OCI-LY1 (cell line): ENCODE data around the gene TPGS2.

ENCODE experiments used
- H2AFZ ChIP-seq: fragments of 200-600 bp; sonication (generic), shearing (Covaris generic); 2 replicates; pipeline ENCODE4 v1.6.0; 2014; ENCODE audit warnings: antibody characterized with exemption, mild to moderate bottlenecking, low read length
- H3F3A ChIP-seq: fragments of 200-600 bp; sonication (generic), shearing (Covaris generic); 2 replicates; pipeline ENCODE4 v1.6.0; 2014; ENCODE audit warnings: mild to moderate bottlenecking, antibody characterized with exemption, low read length, moderate library complexity; ENCODE audit not compliant: insufficient read depth
- H3K27ac ChIP-seq: fragments of 200-600 bp; sonication (generic); 2 replicates; pipeline ENCODE4 v1.5.1; 2014; ENCODE audit warnings: low read length, mixed run types, mild to moderate bottlenecking, low read depth; ENCODE audit not compliant: poor library complexity, severe bottlenecking
- H3K27me3 ChIP-seq: fragments of 200-600 bp; sonication (generic); 2 replicates; pipeline ENCODE4 v1.6.0; 2014; ENCODE audit warnings: antibody characterized with exemption, mild to moderate bottlenecking, low read length, moderate library complexity; ENCODE audit not compliant: insufficient read depth
- H3K36me3 ChIP-seq: fragments of 200-600 bp; sonication (generic); 2 replicates; pipeline ENCODE4 v1.6.1; 2014; ENCODE audit warnings: mild to moderate bottlenecking, antibody characterized with exemption, low read length, moderate library complexity, mixed read lengths; ENCODE audit not compliant: insufficient read depth
- H3K4me1 ChIP-seq: fragments of 200-600 bp; sonication (generic); 2 replicates; pipeline ENCODE4 v1.5.1; 2014; ENCODE audit warnings: mild to moderate bottlenecking, low read length, moderate library complexity; ENCODE audit not compliant: insufficient read depth, severe bottlenecking
- H3K4me2 ChIP-seq: fragments of 200-600 bp; sonication (generic), shearing (Covaris generic); 2 replicates; pipeline ENCODE4 v1.6.1; 2014; ENCODE audit warnings: low read length
- H3K4me3 ChIP-seq: fragments of 200-600 bp; sonication (generic); 2 replicates; pipeline ENCODE4 v1.5.1; 2014; ENCODE audit warnings: low read length, low read depth, mild to moderate bottlenecking, mixed read lengths; ENCODE audit not compliant: poor library complexity, severe bottlenecking
- H3K79me2 ChIP-seq: fragments of 200-600 bp; shearing (Covaris generic); 2 replicates; pipeline ENCODE4 v1.6.1; 2016; ENCODE audit warnings: mixed run types, low read length, mixed read lengths; ENCODE audit not compliant: insufficient read depth
- H3K9ac ChIP-seq: fragments of 200-600 bp; sonication (generic), shearing (Covaris generic); 2 replicates; pipeline ENCODE4 v1.6.1; 2014; ENCODE audit warnings: mild to moderate bottlenecking, low read length, mixed read lengths
- H3K9me2 ChIP-seq: fragments of 200-600 bp; sonication (generic), shearing (Covaris generic); 2 replicates; pipeline ENCODE4 v1.6.1; 2014; ENCODE audit warnings: low read depth, mild to moderate bottlenecking, low read length, mixed read lengths
- H3K9me3 ChIP-seq: fragments of 200-600 bp; shearing (Covaris generic); 2 replicates; pipeline ENCODE4 v1.6.1; 2014; ENCODE audit warnings: low read length, mixed read lengths
- H4K20me1 ChIP-seq: fragments of 200-600 bp; sonication (generic), shearing (Covaris generic); 2 replicates; pipeline ENCODE4 v1.6.0; 2016; ENCODE audit warnings: mild to moderate bottlenecking, low read length; ENCODE audit not compliant: insufficient read depth
- EZH2 ChIP-seq: fragments of 200-600 bp; sonication (generic), shearing (Covaris generic); IDR thresholded peaks from 2 replicates; pipeline ENCODE4 v1.8.0; 2017; ENCODE audit warnings: borderline replicate concordance, mixed run types, mild to moderate bottlenecking, antibody characterized with exemption, low read length, moderate library complexity, mixed read lengths
- TF ChIP-seq, protein P1 (sequence below): fragments of 200-600 bp; sonication (generic), shearing (Covaris generic); IDR thresholded peaks from 2 replicates; pipeline ENCODE4 v1.5.1; 2017; ENCODE audit warnings: mild to moderate bottlenecking, antibody characterized with exemption, low read length, moderate library complexity, mixed read lengths

The TPGS2 gene

DNA sequence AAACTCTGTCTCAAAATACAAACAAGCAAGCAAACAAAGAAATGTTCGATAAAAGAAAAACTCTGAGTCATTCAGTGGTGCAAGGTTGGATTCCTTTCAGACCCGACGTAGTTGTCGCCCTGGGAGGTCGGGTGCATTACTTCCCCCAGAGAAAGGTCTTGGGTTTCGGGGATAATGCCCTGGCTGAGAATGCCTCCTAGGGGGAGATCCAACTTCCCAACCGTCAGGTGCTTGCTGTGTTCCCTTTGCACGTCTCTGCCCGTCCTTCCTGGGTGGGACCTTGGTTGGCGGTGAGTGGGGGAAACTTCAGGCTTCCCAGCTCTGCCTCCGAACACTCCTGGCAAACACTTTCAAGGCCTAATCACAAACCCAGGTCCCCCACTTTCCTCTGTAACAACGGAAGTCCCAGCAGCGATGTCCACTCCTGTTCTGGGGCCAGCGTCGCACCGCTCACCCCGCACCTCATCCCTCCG is 609 bp downstream of the TPGS2 start:
- Histone ChIP-seq H3K9me2 (no peaks in the 10 kb centered on the region), H3F3A (no peaks in the 10 kb centered on the region), H3K9me3 (no peaks in the 10 kb centered on the region)

GRCh38 chr18:36826556-36826955 is 2.2 kb downstream of the TPGS2 start:
- peaks cover 22% of the 10 kb centered on the region for H3K79me2 ChIP-seq
- H3K9me2 ChIP-seq: no peaks in the 10 kb centered on the region
- H3K27ac ChIP-seq: no peak overlapping the region
- H3K4me3 ChIP-seq: no peak overlapping the region
- peaks cover 30% of the 10 kb centered on the region for H3K4me1 ChIP-seq
- no peaks in the 10 kb centered on the region for H3F3A ChIP-seq
- H2AFZ ChIP-seq: no peak overlapping the region
- no peaks in the 10 kb centered on the region for H3K9me3 ChIP-seq
- H3K27me3 ChIP-seq: no peaks in the 10 kb centered on the region
- no peaks in the 10 kb centered on the region for H4K20me1 ChIP-seq
- peaks cover 38% of the 10 kb centered on the region for H3K36me3 ChIP-seq
- H3K4me2 ChIP-seq: no peak overlapping the region
- TF ChIP-seq, protein P1, sequence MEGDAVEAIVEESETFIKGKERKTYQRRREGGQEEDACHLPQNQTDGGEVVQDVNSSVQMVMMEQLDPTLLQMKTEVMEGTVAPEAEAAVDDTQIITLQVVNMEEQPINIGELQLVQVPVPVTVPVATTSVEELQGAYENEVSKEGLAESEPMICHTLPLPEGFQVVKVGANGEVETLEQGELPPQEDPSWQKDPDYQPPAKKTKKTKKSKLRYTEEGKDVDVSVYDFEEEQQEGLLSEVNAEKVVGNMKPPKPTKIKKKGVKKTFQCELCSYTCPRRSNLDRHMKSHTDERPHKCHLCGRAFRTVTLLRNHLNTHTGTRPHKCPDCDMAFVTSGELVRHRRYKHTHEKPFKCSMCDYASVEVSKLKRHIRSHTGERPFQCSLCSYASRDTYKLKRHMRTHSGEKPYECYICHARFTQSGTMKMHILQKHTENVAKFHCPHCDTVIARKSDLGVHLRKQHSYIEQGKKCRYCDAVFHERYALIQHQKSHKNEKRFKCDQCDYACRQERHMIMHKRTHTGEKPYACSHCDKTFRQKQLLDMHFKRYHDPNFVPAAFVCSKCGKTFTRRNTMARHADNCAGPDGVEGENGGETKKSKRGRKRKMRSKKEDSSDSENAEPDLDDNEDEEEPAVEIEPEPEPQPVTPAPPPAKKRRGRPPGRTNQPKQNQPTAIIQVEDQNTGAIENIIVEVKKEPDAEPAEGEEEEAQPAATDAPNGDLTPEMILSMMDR: no peak
- TF ChIP-seq EZH2: no peak
- H3K9ac ChIP-seq: no peak overlapping the region

More for the DNA sequence above, 609 bp downstream of the TPGS2 start:
- H3K4me2 ChIP-seq: peak overlapping the region; percentile 90
- peaks cover 24% of the 10 kb centered on the region for H3K79me2 ChIP-seq
- H3K27ac ChIP-seq: peak overlapping the region; percentile 43
- peaks cover 22% of the 10 kb centered on the region for H3K36me3 ChIP-seq
- TF ChIP-seq EZH2: no peak
- TF ChIP-seq, protein P1: no peak
- H3K27me3 ChIP-seq: no peaks in the 10 kb centered on the region
- no peak overlapping the region for H2AFZ ChIP-seq
- H3K4me1 ChIP-seq: peaks cover 34% of the 10 kb centered on the region
- peak overlapping the region; percentile 92 for H3K4me3 ChIP-seq
- H4K20me1 ChIP-seq: no peaks in the 10 kb centered on the region
- peak overlapping the region; percentile 89 for H3K9ac ChIP-seq

GRCh38 chr18:36825526-36825925 is 3.3 kb downstream of the TPGS2 start:
- Histone ChIP-seq H3K4me2 (no peak overlapping the region), H3K36me3 (peaks cover 48% of the 10 kb centered on the region), H3K27me3 (no peaks in the 10 kb centered on the region), H3K27ac (no peak overlapping the region), H3K9me3 (no peaks in the 10 kb centered on the region), H3K9me2 (no peaks in the 10 kb centered on the region), H3K4me1 (peaks cover 20% of the 10 kb centered on the region), H3K4me3 (no peak overlapping the region), H3K79me2 (peaks cover 20% of the 10 kb centered on the region), H3F3A (no peaks in the 10 kb centered on the region), H4K20me1 (no peaks in the 10 kb centered on the region), H2AFZ (no peak overlapping the region), H3K9ac (no peak overlapping the region)
- TF ChIP-seq, protein P1: no peak
- no peak for TF ChIP-seq EZH2
